M059J (cell line): ENCODE measurements around the gene CYTH1. TPM values are rescaled to one million over a fixed set of nuclear protein-coding genes. Genes with fewer than 3 reads are reported as not detected.
"Not testable (repeated sequence)": the region's sequence is repeated elsewhere in the genome, so short reads cannot be mapped to it uniquely, and the experiment has no call there.

Experiments used
- DNase-seq: peaks from one replicate; pipeline ENCODE4 v3.0.0-alpha.2; 2012; ENCODE audit warnings: low read depth
- total RNA-seq: library from RNA; depleted of rRNA; stranded (reverse); fragments of >200 nt; shearing (Covaris generic); gene quantifications from 2 replicates; pipeline ENCODE4 v1.2.3, GENCODE V29; 2014

Gene CYTH1
- total RNA-seq, 1 experiment from 2014 or later = 13.8 TPM

GRCh38 chr17:78761789-78762406 is 20.2 kb downstream of the CYTH1 start:
- no peak for DNase-seq

GRCh38 chr17:78759969-78760352 is 22.1 kb downstream of the CYTH1 start:
- DNase-seq = no peak

- peak; percentile 37 for DNase-seq
These were observed 22.7 kb downstream of the CYTH1 start for GRCh38 chr17:78759203-78759968.

- no peak for DNase-seq
These were observed 28.5 kb downstream of the CYTH1 start for GRCh38 chr17:78753316-78754250.

GRCh38 chr17:78751447-78752161 is 30.5 kb downstream of the CYTH1 start:
- no peak for DNase-seq

- not testable (repeated sequence) for DNase-seq
These were observed 31.1 kb downstream of the CYTH1 start for GRCh38 chr17:78751000-78751399.

- peak; percentile 45 for DNase-seq
These were observed 33.2 kb downstream of the CYTH1 start for GRCh38 chr17:78748730-78749317.

GRCh38 chr17:78748048-78748729 is 33.9 kb downstream of the CYTH1 start:
- DNase-seq = no peak

- DNase-seq = no peak
These were observed 34.6 kb downstream of the CYTH1 start for GRCh38 chr17:78747488-78747887.

GRCh38 chr17:78746949-78747269 is 35.2 kb downstream of the CYTH1 start:
- DNase-seq = no peak

GRCh38 chr17:78746263-78746948 is 35.7 kb downstream of the CYTH1 start:
- no peak for DNase-seq

- peak; percentile 31 for DNase-seq
These were observed 36.5 kb downstream of the CYTH1 start for GRCh38 chr17:78745407-78746088.

GRCh38 chr17:78742901-78743300 is 39.2 kb downstream of the CYTH1 start:
- DNase-seq = no peak

GRCh38 chr17:78741644-78742284 is 40.3 kb downstream of the CYTH1 start:
- DNase-seq = no peak

GRCh38 chr17:78739331-78739931 is 42.6 kb downstream of the CYTH1 start:
- DNase-seq = no peak

GRCh38 chr17:78738698-78739097 is 43.4 kb downstream of the CYTH1 start:
- DNase-seq = no peak

GRCh38 chr17:78738278-78738677 is 43.8 kb downstream of the CYTH1 start:
- no peak for DNase-seq

GRCh38 chr17:78737332-78737731 is 44.7 kb downstream of the CYTH1 start:
- peak; percentile 72 for DNase-seq
